HG03108 (cell line): ENCODE data around the gene ATP2A1.

ENCODE experiments used
- ATAC-seq: cut with Tn5 transposase; IDR thresholded peaks from one replicate; pipeline ENCODE4 v1.9.1; 2021; ENCODE audit warnings: moderate library complexity; ENCODE audit not compliant: unreplicated experiment

The ATP2A1 gene

DNA sequence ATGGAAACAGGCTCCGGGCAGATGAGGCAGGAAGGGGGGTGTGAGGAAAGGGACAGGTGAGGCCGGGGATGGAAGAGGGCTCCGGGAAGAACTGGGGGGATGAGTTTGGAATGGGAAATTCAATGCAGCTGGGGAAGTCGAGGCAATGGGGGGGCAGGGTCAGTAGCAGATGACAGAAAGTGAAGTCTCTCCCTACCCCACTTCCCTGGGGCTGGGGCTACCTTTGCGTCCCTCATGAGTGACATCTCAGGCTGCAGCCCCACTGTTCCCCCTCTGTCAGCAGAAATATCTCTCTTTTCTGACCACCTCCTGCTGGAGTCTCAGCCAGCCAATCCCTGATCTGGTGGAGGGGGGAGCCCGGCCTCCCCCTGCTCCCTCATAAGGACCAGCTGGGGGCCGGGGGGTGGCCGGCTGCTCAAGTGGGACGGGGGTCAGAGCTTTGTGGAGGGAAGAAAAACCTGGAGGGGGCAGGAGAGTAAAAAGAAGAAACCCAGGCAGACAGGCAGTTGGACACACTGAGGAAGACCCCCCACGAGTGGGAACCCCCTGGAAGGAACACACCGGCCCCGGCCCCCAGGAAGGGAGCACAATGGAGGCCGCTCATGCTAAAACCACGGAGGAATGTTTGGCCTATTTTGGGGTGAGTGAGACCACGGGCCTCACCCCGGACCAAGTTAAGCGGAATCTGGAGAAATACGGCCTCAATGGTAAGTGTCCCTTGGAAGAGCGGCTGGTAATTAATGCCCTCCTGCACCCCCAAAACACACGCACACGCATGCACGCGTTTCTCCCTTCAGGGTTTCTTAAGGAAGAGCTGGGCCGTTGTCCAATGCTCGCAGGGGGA lies at the start of gene ATP2A1:
TSS of gene ATP2A1 (plus strand) at position 406 of the 844 bp plus-strand sequence. CDS start at position 590, 184 bp downstream.
- no peak for ATAC-seq

DNA sequence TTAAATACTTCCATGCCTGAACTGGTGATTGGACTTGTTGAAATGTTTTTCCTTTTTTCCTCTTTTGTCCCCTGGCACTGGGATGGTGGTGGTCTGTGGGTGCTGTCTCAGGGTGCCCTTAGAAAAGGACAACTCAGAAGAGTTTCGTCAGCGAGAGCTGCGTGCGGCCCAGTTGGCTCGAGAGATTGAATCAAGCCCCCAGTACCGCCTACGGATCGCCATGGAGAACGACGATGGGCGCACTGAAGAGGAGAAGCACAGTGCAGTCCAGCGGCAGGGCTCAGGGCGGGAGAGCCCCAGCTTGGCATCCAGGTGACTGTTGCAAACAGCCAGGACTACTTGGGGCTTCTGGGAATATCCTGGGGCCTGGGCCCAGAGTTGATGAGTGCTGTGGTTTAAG lies 48.5 kb upstream of the ATP2A1 start:
- ATAC-seq, result no peak

DNA sequence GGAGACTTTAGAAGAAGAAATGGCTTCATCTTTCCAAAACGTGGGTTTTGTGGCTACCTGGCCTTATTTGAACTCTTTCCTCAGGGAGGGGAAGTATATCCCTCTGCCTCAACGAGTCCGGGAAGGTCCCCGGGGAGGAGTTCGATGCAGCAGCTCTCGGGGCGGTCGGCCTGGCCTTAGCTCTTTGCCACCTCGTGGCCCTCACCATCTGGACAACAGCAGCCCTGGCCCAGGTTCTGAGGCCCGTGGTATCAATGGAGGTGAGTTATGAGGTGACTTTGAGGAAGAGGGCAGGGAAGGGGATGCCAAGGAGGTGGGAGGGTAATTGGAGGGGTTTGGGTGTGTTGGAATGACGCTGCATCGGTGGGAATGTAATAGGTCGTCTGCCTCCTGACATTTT lies 47.8 kb upstream of the ATP2A1 start:
- ATAC-seq, result no peak

DNA sequence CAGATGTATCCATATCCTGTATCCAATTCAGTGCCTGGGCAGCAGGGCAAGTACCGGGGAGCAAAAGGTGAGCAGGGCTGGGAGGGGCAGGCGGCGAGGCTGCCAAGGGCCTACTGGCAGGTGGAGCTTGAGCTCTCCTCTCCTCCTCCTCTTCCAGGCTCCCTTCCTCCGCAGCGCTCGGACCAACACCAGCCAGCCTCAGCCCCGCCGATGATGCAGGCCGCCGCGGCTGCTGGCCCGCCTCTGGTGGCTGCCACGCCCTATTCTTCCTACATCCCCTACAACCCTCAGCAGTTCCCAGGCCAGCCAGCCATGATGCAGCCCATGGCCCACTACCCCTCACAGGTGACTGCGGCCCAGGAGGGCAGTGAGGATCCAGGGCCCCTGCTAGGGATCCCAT lies 43.9 kb upstream of the ATP2A1 start:
- ATAC-seq, result no peak

DNA sequence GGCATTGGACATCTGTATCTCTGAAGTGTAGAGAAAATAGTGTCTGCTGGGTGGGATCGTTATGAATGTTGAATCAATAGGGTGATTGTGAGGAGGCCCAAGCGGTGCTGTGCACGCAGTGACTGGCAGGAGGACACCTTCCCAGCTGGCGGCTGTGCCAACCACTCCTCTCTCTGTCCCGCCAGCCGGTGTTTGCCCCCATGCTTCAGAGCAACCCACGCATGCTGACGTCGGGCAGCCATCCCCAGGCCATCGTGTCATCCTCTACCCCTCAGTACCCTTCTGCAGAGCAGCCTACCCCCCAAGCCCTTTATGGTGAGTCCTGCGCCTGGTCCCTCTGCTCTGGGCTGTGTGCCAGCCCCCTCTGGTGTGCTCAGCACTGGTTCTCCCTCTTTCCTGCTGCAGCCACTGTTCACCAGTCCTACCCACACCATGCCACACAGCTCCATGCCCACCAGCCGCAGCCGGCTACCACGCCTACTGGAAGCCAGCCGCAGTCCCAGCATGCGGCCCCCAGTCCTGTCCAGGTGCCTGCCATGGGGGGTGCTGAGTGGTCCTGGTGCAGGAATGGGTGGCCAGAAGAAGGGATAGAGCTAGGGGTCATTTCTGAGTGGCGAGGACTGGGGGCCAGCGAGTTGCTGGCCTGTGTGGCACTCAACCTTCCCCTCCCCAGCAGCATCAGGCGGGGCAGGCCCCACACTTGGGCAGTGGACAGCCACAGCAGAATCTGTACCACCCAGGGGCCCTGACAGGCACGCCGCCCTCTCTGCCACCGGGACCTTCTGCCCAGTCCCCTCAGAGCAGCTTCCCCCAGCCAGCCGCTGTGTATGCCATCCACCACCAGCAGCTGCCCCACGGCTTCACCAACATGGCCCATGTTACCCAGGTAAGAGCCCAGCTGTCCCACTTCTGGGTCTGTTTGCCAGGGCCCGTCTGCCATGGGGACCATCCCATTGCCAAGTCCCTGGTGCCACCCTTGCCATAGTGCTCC lies 43.1 kb upstream of the ATP2A1 start:
- ATAC-seq, result no peak

DNA sequence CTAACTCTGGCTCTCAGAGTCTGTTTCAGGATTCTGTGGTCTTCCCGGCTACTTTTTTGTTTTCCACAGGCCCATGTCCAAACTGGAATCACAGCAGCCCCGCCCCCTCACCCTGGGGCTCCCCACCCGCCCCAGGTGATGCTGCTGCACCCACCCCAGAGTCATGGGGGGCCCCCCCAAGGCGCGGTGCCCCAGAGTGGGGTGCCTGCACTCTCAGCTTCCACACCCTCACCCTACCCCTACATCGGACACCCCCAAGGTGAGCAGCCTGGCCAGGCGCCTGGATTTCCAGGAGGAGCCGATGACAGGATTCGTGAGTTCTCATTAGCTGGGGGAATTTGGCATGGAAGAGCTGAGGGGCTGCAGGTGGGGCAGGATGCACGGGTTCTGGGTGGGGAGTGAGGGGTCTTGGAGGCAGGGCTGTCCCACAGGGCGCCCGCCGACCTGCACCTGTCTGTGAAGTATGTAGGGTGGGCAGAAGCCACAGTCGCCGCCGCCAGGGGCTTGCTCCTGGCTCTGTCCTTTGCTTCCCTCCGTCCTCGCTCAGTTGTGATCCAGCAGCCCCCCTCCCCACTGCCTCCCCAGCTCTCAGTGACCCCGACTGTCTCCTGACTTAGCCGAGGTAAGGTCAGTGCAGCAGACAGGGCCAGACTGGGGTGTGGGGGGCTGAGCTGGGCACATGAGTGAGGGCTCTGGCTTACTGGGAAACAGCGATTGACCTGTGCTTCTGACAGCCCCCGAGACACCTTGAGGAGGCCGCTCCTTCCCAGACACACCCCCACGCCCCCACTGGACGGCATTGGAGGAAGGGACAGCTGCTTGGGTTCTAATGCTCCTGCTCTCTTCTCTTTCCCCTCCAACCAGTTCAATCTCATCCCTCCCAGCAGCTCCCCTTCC lies 42.2 kb upstream of the ATP2A1 start:
- no peak for ATAC-seq

DNA sequence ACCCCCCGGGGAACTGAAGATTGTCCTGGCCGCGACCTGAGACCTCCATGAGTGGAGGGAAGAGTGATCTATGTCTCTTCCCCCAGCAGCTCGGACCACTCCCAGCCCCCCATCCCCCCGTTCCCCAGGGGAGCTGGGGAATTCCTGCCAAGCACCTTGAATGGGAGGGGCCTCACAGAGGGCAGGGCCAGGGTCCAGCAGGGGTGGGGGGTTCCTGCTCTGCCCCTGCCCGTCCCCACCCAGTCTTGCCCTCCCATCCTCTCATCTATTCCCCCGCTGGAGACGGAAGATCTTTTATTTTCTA lies 41.6 kb upstream of the ATP2A1 start:
- ATAC-seq, result no peak

DNA sequence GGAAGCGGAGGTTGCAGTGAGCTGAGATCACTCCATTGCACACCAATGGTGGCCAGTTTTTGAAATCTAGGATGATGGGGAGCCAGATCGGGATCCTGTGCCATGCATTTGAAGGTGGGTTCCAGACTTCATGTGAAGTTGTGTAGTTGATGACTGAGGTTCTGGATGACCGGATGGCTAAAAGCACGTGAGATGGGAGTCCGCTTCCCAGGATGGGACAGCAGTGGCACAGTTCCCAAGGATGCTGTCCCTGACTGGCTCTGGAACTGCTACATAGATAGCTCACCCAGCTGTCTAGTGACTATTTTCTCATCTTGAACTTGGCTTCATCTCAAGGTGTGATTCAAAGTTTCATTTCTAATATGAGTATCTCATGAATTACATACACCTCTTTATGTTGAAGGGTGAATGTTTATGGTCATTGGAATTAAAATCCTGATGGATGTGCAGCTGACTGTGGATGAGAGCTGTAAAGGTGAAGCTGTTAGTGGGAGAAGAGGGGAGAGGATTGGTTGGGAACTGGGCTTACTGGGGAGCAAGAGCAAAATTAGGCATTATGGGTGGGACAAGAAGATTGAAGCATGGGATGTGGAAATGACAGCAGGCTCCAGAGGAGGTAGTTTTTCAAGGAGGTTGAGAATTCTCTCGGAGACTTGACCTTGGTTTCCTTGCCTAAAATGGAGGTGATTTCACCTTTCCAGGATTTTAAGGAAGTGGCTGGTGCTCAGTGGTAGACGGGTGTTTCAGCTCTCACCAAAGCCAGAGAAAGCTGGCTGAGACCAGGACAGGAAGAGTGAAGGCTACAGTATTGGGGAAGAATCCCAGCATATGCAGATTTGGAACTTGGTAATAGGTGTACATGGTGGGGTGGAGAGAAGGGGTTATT lies 40.4 kb upstream of the ATP2A1 start:
- ATAC-seq, result no peak

DNA sequence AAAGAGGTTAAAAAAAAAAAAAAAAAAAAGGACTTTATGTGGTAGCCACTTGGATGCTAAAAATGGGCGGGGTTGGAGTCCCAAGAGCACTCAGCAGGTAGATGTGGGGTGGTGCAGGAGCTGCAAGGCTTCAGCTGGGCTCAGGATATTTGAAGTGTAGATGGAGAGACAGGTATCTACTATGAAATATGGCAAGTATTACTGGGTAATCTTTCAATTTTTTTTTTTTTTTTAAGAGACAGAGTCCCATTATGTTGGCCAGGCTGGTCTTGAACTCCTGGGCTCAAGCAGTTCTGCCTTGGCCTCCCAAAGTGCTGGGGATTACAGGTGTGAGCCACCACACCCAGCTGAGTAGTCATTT lies 39.8 kb upstream of the ATP2A1 start:
- no peak for ATAC-seq

DNA sequence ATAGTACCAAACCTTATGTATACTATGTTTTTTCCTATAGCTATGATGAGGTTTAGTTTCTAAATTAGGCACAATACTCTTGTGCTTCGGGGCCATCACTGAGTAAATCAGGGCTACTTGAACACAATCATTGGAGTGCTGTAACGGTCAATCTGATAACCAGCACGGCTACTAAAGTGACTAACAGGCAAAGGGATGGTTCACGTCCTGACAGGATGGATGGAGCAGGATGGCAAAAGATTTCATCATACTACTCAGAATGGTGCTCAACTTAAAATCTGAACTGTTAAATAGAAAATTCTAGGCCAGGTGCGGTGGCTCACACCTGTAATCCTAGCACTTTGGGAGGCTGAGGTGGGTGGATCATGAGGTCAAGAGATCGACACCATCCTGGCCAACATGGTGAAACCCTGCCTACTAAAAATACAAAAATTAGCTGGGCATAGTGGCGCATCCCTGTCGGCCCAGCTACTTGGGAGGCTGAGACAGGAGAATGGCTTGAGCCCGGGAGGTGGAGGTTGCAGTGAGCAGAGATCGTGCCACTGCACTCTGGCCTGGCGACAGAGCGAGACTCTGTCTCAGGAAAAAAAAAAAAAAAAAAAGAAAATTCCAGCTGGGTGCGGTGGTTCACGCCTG lies 39.2 kb upstream of the ATP2A1 start:
- no peak for ATAC-seq

DNA sequence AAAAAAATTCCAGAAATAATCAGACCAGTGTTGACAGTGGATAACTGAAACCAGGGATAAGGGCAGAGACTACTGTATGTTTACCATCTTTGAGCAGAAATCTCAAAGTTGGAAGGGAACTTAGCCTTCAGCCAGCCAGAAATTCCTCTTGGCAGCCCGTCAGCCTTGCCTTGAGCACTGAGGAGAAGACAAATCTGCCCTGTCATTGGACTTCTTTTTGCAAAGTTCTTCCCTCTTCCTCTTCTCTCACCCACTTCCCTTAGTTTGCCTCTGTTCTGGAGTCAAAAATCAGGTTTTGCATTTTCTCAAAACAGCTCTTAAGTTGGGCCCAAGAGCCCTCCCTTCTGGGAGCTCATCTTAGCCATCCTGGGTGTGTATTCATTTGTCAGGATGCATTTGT lies 38.4 kb upstream of the ATP2A1 start:
- ATAC-seq, result no peak

DNA sequence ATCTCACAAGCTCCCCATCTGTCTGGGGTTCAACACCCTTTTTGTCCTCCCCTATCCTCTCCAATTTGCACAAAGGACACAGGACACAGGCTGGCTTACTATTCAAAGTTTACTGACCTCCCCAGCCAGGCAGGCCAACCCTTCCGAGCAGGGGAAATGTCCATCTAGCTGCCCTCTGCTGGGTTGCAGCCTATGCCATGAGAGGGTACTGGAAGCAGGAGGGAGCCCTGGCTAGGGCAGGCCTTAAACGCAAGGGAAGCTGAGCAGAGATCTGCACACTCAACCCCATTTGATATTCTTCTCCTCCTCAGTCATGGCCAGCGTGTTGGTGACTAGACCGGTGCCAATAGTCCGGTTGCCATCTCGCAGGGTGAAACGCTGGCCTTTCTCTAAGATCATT lies 35.6 kb upstream of the ATP2A1 start:
- no peak for ATAC-seq

DNA sequence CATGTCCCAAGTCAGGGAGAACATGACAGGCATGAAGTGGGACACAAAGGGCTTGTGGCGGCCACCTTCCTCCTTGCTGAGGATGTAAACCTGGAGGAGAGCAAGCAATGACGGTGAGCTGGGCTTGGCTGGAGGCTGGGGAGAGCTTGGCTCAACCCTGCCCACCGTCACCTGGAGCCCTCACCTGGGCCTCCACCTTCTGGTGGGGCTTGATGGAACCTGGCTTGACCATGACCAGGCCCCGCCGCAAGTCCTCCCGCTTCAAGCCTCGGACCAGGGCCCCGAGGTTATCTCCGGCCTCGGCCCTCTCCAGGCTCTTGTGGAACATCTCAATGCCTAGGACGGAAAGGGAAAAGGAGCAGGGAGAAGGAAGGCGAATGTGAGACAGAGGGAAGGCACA lies 34.5 kb upstream of the ATP2A1 start:
- no peak for ATAC-seq

DNA sequence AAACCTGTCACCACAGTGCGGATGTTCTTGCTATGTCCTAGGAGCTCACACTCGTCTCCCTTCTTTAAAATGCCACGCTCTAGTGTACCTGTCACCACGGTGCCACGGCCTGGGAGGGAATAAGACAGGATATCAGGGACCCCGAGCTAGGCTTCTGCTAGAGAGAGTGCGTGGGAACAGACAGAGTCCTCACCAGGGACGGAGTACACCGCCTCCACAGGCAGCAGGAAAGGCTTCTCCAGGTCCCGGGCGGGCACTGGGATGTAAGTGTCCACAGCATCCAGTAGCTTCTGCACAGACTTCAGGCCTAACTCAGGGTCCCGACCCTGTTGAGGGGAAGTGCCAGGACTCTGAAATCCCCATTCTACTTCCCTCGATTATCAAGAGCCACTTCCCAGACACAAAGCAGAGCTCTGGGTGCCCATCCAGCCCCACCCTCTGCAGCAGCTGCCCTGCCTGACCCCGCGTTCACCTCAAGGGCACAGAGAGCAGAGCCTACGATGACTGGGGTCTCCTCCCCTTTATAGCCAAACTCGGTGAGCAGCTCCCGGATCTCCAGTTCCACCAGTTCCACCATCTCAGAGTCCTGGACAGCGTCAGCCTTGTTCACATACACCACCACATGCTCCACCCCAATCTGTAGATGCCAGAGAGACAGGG lies 33.9 kb upstream of the ATP2A1 start:
- ATAC-seq, result no peak

DNA sequence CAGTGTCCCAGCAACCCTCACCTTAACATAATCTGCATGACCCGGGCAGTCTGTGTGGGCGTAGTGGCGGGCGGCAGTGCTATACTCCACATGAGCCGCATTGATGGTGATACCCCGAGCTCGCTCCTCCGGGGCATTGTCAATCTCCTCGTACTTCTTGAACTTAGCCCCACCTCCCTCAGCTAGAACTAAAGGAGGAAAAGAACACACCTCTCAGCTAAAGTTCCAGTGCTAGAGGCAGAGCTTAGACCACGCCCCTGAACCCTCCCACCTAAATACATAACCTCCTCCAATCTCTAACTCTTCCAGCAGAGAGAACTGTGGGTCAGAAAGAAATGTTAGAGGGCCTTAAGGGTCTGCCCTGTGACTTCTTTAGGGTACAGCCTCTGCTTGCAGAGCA lies 33.0 kb upstream of the ATP2A1 start:
- no peak for ATAC-seq

DNA sequence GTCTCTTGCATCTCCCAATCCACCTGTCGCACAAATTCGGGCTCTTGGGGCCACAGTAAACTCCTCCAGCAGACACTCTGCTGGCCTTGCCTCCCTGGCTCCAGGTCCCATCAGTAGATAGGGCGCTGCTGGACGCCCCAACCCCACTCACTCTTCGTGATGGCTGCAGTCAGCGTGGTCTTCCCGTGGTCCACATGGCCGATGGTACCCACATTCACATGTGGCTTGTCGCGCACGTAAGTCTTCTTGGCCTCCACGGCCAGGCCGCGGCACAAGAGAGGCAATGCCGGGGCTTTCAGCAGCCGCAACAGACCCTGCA lies 32.6 kb upstream of the ATP2A1 start:
- no peak for ATAC-seq

DNA sequence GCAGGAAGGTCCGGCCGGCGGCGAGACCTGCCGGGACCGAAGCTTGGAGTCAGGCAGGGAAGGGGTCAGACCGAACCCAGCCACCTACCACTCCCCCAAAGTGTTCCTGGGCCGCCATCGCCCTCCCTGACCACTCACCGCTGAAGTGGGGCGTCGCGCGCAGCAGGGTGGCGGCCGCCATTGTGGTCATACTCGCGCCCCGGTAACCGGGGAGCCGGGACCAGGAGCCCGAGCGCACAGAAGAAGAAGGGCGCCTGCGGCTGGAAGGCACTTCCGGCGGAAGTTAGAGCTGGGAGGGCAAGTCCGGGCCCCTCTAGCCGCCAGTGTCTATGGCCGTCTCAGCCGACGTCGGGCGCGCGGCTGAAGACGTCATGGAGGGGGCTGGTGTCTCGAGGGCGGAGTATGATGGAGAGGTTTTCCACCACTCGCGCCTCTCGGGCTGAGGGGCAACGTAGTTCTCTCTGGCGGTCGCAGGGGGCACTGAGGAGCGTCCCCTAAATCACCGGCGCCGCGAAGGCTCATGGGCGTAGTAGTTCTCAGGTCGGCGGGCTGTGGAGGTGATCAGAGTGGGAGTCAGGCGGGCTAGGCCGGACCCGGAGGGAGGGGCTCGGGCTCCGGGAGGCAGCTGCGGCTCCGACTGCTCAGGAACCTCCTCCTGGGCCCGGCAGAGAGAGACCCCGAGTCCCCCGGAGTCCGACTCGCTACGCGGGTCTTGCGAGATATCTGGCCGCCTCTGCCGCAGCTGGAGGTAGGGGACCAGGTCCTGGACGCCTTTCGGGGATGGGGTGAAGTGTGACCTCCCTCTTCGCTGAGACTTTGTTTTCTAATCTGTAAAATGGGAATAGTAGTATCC lies 32.0 kb upstream of the ATP2A1 start, which contains the start of gene TUFM:
TSS of gene TUFM (minus strand) at position 269 of the 853 bp plus-strand sequence. CDS start at position 190, 79 bp downstream.
- ATAC-seq, result peak; percentile 89

DNA sequence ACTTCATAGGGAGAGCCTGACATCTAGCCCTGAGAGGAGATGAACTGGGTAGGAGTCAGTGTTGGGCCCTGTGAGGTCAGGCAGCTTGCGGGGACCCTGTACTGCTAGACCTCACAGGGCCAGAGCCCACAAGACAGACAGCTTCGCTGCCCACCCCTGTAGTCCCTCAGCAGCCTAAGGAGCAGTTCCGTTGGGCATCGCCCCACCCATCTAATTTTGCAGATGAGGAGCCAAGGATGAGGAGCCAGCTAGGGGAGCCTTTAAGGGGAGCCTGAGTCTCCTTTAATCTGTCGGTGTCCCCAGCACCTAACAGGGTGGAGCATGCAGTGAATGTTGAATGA lies 31.4 kb upstream of the ATP2A1 start:
- no peak for ATAC-seq
